Large intestine (tissue), 12 donors: ENCODE measurements around the gene ADARB1. TPM values are rescaled to one million over a fixed set of nuclear protein-coding genes. Genes with fewer than 3 reads are reported as not detected.
A peak's percentile ranks its signal among the peaks of the same experiment; 100 is the strongest.
"Not testable (repeated sequence)": the region's sequence is repeated elsewhere in the genome, so short reads cannot be mapped to it uniquely, and the experiment has no call there.

Experiments
- DNase-seq, 2 donors: peaks; one replicate each; pipeline versions ENCODE4 v3.0.0 to v3.0.0-alpha.2; 2013
- H3K27ac ChIP-seq: one replicate; pipeline ENCODE4 v1.5.1; 2013; ENCODE audit warnings: low read length
- H3K27me3 ChIP-seq: 2 replicates; pipeline ENCODE4 v1.6.1; 2013; ENCODE audit warnings: low read length; ENCODE audit not compliant: control insufficient read depth, insufficient read depth
- H3K36me3 ChIP-seq: 2 replicates; pipeline ENCODE4 v1.6.1; 2013; ENCODE audit warnings: low read length; ENCODE audit not compliant: control insufficient read depth, insufficient read depth
- H3K4me1 ChIP-seq: one replicate; pipeline ENCODE4 v1.6.1; 2013; ENCODE audit warnings: low read length; ENCODE audit not compliant: control insufficient read depth, insufficient read depth
- H3K4me3 ChIP-seq: one replicate; pipeline ENCODE4 v1.5.1; 2013; ENCODE audit warnings: low read length
- H3K9me3 ChIP-seq: one replicate; pipeline ENCODE4 v1.6.1; 2013; ENCODE audit warnings: mild to moderate bottlenecking, low read depth, low read length, moderate library complexity; ENCODE audit not compliant: control insufficient read depth
- WGBS: methylation state at CpG from one replicate; pipeline ENCODE4 v1.1.5; 2013; ENCODE audit warnings: low lambda C conversion rate; ENCODE audit not compliant: insufficient coverage; 5-methylcytosine and 5-hydroxymethylcytosine counted together
- long read RNA-seq, 11 donors: transcript quantifications; one replicate each; lab custom pipeline, GENCODE V29; 2026
- polyA plus RNA-seq: library from polyadenylated mRNA; unstranded; fragments of 120-200 nt; gene quantifications from one replicate; pipeline ENCODE4 v1.2.1, GENCODE V29; 2013

Gene ADARB1
- polyA plus RNA-seq, result 12.1 TPM
- long read RNA-seq, donor 1, result 0 reads
- long read RNA-seq, donor 2, result 0 reads
- long read RNA-seq, donor 3, result 0 reads
- long read RNA-seq, donor 4, result 0 reads
- long read RNA-seq, donor 5, result 0 reads
- long read RNA-seq, donor 6, full-length matches to known transcripts, result 2 of 2 reads
- long read RNA-seq, donor 6, partial matches to known transcripts, result 0 of 2 reads
- long read RNA-seq, donor 6, other reads (novel, unspliced or antisense), result 0 of 2 reads
- long read RNA-seq, donor 7, result 0 reads
- long read RNA-seq, donor 8, result 0 reads
- long read RNA-seq, donor 9, result 0 reads
- long read RNA-seq, donor 10, result 0 reads
- long read RNA-seq, donor 11, result 0 reads

- Histone ChIP-seq H3K27ac (peak within 1 kb of the TSS; percentile 36), H3K9me3 (peaks cover 4% of the 10 kb centered on the region), H3K4me3 (peak within 1 kb of the TSS; percentile 51), H3K36me3 (no peaks in the 10 kb centered on the region), H3K4me1 (peaks cover 2% of the 10 kb centered on the region), H3K27me3 (peaks cover 11% of the 10 kb centered on the region)
- WGBS, result no CpG with 5 or more reads among the region's 132 CpGs
- peak; percentile 35 to 78 for DNase-seq
Measured at GRCh38 chr21:45074048-45074817, at the start of gene ADARB1. Gene ADARB1, plus strand, starts transcription at chr21:45074580. Its CDS starts 97,077 bp downstream, at chr21:45171657.

- no peak overlapping the region for H3K27ac ChIP-seq
- no peaks in the 10 kb centered on the region for H3K4me1 ChIP-seq
- WGBS, result no CpG with 5 or more reads among the region's 22 CpGs
- peaks cover 5% of the 10 kb centered on the region for H3K27me3 ChIP-seq
- H3K9me3 ChIP-seq, result no peaks in the 10 kb centered on the region
- H3K4me3 ChIP-seq, result no peak overlapping the region
- no peak for DNase-seq
- H3K36me3 ChIP-seq, result no peaks in the 10 kb centered on the region
Measured at GRCh38 chr21:45026066-45026745, 48.2 kb upstream of the ADARB1 start.

- Histone ChIP-seq H3K36me3 (no peaks in the 10 kb centered on the region), H3K4me1 (peaks cover 4% of the 10 kb centered on the region), H3K27me3 (peaks cover 9% of the 10 kb centered on the region), H3K27ac (no peak overlapping the region), H3K9me3 (no peaks in the 10 kb centered on the region), H3K4me3 (no peak overlapping the region)
- WGBS, result no CpG with 5 or more reads among the region's 12 CpGs
- no peak for DNase-seq
Measured at GRCh38 chr21:45026826-45027225, 47.6 kb upstream of the ADARB1 start.

GRCh38 chr21:45027241-45028196, 46.9 kb upstream of the ADARB1 start:
- no peak for DNase-seq
- Histone ChIP-seq H3K4me1 (peaks cover 6% of the 10 kb centered on the region), H3K9me3 (no peaks in the 10 kb centered on the region), H3K36me3 (no peaks in the 10 kb centered on the region), H3K27ac (no peak overlapping the region), H3K27me3 (peaks cover 9% of the 10 kb centered on the region), H3K4me3 (no peak overlapping the region)
- 86% methylated on average over 1 of the region's 21 CpGs for whole genome bisulfite sequencing

- no CpG with 5 or more reads among the region's 12 CpGs for WGBS
- H3K27ac ChIP-seq, H3K27me3 ChIP-seq, H3K4me3 ChIP-seq, DNase-seq, H3K36me3 ChIP-seq, H3K9me3 ChIP-seq, H3K4me1 ChIP-seq: not testable (repeated sequence)
Measured at GRCh38 chr21:45028645-45029044, 45.7 kb upstream of the ADARB1 start.

GRCh38 chr21:45029298-45029947, 45.0 kb upstream of the ADARB1 start:
- Histone ChIP-seq H3K9me3 (no peaks in the 10 kb centered on the region), H3K36me3 (no peaks in the 10 kb centered on the region), H3K4me3 (no peak overlapping the region), H3K4me1 (peaks cover 6% of the 10 kb centered on the region), H3K27me3 (peaks cover 9% of the 10 kb centered on the region), H3K27ac (no peak overlapping the region)
- no CpG with 5 or more reads among the region's 14 CpGs for WGBS
- no peak for DNase-seq

GRCh38 chr21:45029948-45030681, 44.3 kb upstream of the ADARB1 start:
- Histone ChIP-seq H3K9me3 (no peaks in the 10 kb centered on the region), H3K27ac (no peak overlapping the region), H3K27me3 (peaks cover 9% of the 10 kb centered on the region), H3K36me3 (no peaks in the 10 kb centered on the region), H3K4me3 (no peak overlapping the region), H3K4me1 (peaks cover 6% of the 10 kb centered on the region)
- DNase-seq, result no peak
- no CpG with 5 or more reads among the region's 26 CpGs for WGBS

GRCh38 chr21:45030682-45031570, 43.5 kb upstream of the ADARB1 start:
- no CpG with 5 or more reads among the region's 23 CpGs for WGBS
- Histone ChIP-seq H3K9me3 (no peaks in the 10 kb centered on the region), H3K27ac (no peak overlapping the region), H3K4me3 (no peak overlapping the region), H3K4me1 (peaks cover 6% of the 10 kb centered on the region), H3K27me3 (peaks cover 9% of the 10 kb centered on the region), H3K36me3 (no peaks in the 10 kb centered on the region)
- no peak for DNase-seq
